ENCODE measurements around the gene CORO2B.

- TF ChIP-seq CTCF (conservative IDR thresholded peaks at IDR 0.05; ENCODE audit: low read depth in 2 of 2) (no peak), EZH2 (IDR thresholded peaks at IDR 0.05; ENCODE audit: low read depth, unreplicated experiment) (no peak), CREB1 (CRISPR knock-in tag; IDR thresholded peaks at IDR 0.05; ENCODE audit: low read depth) (no peak), JUNB (IDR thresholded peaks at IDR 0.05; ENCODE audit: unreplicated experiment) (no peak)
Measured at GRCh38 chr15:68537506-68537905, 41.3 kb upstream of the CORO2B start.

Measured in GM23338 (cell line).